AG09309 (cell line): ENCODE data around the gene TMEM125.

Source experiments
- DNase-seq: peaks from one replicate; pipeline ENCODE4 v3.0.0-alpha.2; 2010; ENCODE audit warnings: low read depth
- H3K4me3 ChIP-seq: 2 replicates; pipeline ENCODE4 v1.5.1; 2011; ENCODE audit warnings: mild to moderate bottlenecking, low read depth, low read length, moderate library complexity; ENCODE audit not compliant: control insufficient read depth
- CTCF ChIP-seq: IDR thresholded peaks from 2 replicates; pipeline ENCODE4 v1.5.1; 2011; ENCODE audit warnings: mild to moderate bottlenecking, low read depth, low read length, inconsistent platforms; ENCODE audit not compliant: insufficient read depth, control insufficient read depth; ENCODE audit errors: missing control alignments

Gene TMEM125

DNA sequence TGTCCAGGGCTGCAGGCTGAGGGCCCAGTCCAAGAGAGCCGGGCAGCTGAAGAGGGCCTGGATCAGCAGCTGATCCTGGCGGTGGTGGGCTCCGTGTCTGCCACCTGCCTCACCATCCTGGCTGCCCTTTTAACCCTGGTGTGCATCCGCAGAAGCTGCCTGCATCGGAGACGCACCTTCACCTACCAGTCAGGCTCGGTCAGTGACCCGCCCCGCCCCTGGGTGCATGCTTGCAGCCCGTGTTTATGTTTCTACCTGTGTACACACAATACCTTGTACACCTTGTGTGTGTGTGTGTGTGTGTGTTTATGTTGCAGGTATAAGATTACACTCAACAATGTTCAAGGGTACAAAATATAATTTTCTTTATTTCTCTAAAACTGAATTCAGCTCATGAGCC is 44.0 kb downstream of the TMEM125 start:
- TF ChIP-seq CTCF, result no peak
- H3K4me3 ChIP-seq, result no peak overlapping the region
- DNase-seq, result no peak

DNA sequence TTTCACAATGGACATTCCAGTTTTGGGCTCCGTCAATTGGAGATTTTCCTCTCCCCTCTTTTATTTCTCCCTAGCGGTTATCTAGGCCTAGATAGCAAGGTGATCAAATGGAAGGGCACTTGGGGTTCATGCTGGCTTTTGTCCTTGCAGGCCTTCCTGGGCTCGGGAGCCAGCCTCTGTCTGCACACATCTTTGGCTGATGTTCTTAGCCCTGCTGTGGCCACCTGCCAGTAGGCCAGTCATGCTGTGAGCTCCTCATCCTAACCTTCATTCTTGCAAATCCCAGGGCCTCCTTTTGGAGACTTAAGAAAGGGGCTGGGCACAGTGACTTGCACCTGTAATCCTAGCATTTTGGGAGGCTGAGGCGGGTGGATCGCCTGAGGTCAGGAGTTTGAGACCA is 44.5 kb downstream of the TMEM125 start:
- no peak for DNase-seq
- no peak overlapping the region for H3K4me3 ChIP-seq
- no peak for TF ChIP-seq CTCF

GRCh38 chr1:43315481-43315880 is 45.7 kb downstream of the TMEM125 start:
- no peak for DNase-seq
- TF ChIP-seq CTCF, result no peak

DNA sequence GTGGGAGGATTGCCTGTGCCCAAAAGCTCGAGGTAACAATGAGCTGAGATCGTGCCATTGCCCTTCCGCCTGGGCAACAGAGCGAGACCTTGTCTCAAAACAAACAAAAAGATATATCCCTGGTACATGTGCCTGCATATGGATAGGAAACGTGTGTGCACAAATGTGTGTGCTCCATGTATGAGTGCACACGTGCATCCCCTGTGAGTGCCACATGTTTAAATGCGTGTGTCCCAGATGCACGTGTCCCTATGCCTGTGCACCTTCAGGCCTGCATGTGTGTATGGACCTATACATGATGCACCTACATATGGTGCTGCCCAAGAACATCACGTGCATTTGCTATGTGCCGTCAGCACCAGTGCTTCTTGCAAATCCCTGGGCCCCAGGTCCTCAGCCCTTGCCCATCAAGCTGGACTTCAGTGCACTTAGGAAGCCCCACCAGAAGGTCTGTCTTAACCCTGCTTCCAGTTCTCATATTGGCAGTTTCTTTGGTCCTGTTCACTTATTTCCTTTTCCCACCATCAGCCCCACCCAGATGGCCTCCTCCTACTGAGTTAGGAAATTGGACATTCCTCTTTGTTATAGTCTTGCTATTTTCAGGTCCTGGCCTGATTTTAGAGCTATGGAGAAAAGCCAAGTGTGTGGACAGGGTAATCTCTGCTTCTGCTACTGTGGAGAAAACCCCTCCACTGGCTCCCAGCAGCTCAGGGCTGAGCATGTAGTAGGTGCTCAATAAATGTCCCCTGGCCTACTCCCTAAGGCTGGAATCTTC is 46.4 kb downstream of the TMEM125 start:
- no peak overlapping the region for H3K4me3 ChIP-seq
- DNase-seq, result no peak
- no peak for TF ChIP-seq CTCF

More at GRCh38 chr1:43315481-43315880, 45.7 kb downstream of the TMEM125 start:
- H3K4me3 ChIP-seq, result no peak overlapping the region

- TF ChIP-seq CTCF, result no peak
- H3K4me3 ChIP-seq, result no peak overlapping the region
- DNase-seq, result no peak
These were observed 47.1 kb downstream of the TMEM125 start for GRCh38 chr1:43316738-43317520.

DNA sequence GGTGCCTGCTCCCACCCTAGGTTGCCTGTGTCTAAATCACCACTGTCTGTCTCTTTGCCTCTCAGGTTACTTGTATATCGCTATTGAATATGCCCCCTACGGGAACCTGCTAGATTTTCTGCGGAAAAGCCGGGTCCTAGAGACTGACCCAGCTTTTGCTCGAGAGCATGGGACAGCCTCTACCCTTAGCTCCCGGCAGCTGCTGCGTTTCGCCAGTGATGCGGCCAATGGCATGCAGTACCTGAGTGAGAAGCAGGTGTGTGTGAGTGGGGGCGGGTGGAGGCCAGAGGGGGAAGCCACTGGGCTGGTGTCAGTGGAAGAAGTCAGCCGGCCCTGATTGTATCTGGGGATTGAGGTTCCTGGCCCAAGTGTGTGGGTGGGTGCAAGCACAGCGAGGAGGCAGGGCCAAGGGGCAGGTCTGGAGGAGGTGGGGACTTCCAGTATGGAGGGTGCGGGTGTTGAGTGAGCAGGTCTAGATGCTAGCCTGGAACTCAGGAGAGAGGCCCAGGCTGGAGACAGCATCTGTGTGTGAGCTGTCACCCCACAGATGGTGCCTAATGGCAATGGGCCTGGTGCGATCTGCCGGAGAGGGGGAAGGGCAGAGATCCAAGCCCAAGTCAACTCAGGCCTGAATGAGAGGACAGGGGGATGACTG is 48.2 kb downstream of the TMEM125 start:
- TF ChIP-seq CTCF, result no peak
- no peak overlapping the region for H3K4me3 ChIP-seq
- DNase-seq, result no peak
